Immature natural killer cell (primary cell): ENCODE data around the gene HSF4. TPM values are rescaled to one million over a fixed set of nuclear protein-coding genes. Genes with fewer than 3 reads are reported as not detected.
A peak's percentile ranks its signal among the peaks of the same experiment; 100 is the strongest.

Experiments used
- DNase-seq, 3 donors: peaks; one replicate each; pipeline ENCODE4 v3.0.0; 2022; ENCODE audit warnings: mixed read lengths in 1 of 3
- H3K27ac Mint-ChIP-seq, 6 donors: one replicate each; pipeline ENCODE4 v1.8.0; 2020; ENCODE audit warnings: mixed read lengths in 6 of 6, mild to moderate bottlenecking in 5 of 6, inconsistent platforms in 4 of 6, moderate library complexity in 3 of 6
- H3K27me3 Mint-ChIP-seq, 3 donors: one replicate each; pipeline ENCODE4 v1.8.0; 2020 to 2021; ENCODE audit warnings: low read depth in 3 of 3, mild to moderate bottlenecking in 3 of 3, mixed read lengths in 3 of 3, moderate library complexity in 3 of 3, inconsistent platforms in 1 of 3
- H3K36me3 Mint-ChIP-seq, 3 donors: one replicate each; pipeline ENCODE4 v1.8.0; 2020; ENCODE audit warnings: mixed read lengths in 3 of 3, inconsistent platforms in 2 of 3, mild to moderate bottlenecking in 2 of 3
- H3K4me1 Mint-ChIP-seq, 2 donors: one replicate each; pipeline ENCODE4 v1.8.0; 2020; ENCODE audit warnings: inconsistent platforms in 2 of 2, mild to moderate bottlenecking in 2 of 2, mixed read lengths in 2 of 2, moderate library complexity in 1 of 2
- H3K4me3 Mint-ChIP-seq, 5 donors: one replicate each; pipeline ENCODE4 v1.8.0; 2020; ENCODE audit warnings: mild to moderate bottlenecking in 5 of 5, mixed read lengths in 5 of 5, inconsistent platforms in 3 of 5, moderate library complexity in 3 of 5
- H3K9me3 Mint-ChIP-seq, 6 donors: one replicate each; pipeline ENCODE4 v1.8.0; 2020; ENCODE audit warnings: mild to moderate bottlenecking in 6 of 6, mixed read lengths in 6 of 6, inconsistent platforms in 4 of 6, moderate library complexity in 3 of 6
- polyA plus RNA-seq, 3 donors: library from polyadenylated mRNA; unstranded; fragments of 300-500 nt; fragmentation: Illumina TruSeq; gene quantifications; one replicate each; pipeline ENCODE4 v1.2.3, GENCODE V29; 2021

Gene HSF4
- polyA plus RNA-seq, 3 donors from 2014 or later = not detected

DNA sequence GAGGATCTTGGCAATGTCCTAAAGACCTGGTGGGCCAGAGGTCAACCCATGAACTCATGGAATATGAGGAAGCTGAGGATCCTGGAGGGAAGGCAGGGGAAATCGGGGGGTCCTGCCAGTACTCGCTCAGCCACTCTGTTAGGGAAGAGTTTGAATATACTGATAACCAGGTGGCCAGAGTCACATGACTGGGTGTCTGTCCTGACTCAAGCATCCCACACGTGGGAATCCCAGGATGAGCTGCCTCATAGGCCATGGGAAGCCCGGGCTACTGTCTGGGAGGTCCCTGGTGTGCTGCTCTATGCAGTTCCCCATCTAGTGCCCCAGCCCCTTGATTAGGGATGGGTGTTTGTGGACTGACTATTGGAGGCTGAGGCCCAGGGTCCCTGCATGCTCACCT is 23.8 kb downstream of the HSF4 start:
- no peak for DNase-seq
- H3K36me3 Mint-ChIP-seq = no peaks in the 10 kb centered on the region
- H3K27me3 Mint-ChIP-seq = peaks cover 7 to 8% (median 7%) of the 10 kb centered on the region in 3 donors
- H3K9me3 Mint-ChIP-seq = no peaks in the 10 kb centered on the region
- no peak overlapping the region for H3K27ac Mint-ChIP-seq
- H3K4me3 Mint-ChIP-seq = no peak overlapping the region
- H3K4me1 Mint-ChIP-seq = peaks cover 27 to 31% of the 10 kb centered on the region in 2 donors

GRCh38 chr16:67188798-67189197 is 24.3 kb downstream of the HSF4 start:
- no peak for DNase-seq
- no peak overlapping the region for H3K4me3 Mint-ChIP-seq
- peaks cover 7 to 10% (median 7%) of the 10 kb centered on the region in 3 donors for H3K27me3 Mint-ChIP-seq
- no peaks in the 10 kb centered on the region for H3K36me3 Mint-ChIP-seq
- H3K9me3 Mint-ChIP-seq = no peaks in the 10 kb centered on the region
- no peak overlapping the region for H3K27ac Mint-ChIP-seq
- H3K4me1 Mint-ChIP-seq = peaks cover 32 to 36% of the 10 kb centered on the region in 2 donors

- Mint-ChIP-seq H3K27ac (no peak within 1 kb of the TSS), H3K4me1 (peaks cover 39% of the 10 kb centered on the region in 2 donors), H3K27me3 (peaks cover 7 to 10% (median 7%) of the 10 kb centered on the region in 3 donors), H3K4me3 (peak within 1 kb of the TSS in 2 of 5 donors; percentile 88 to 91), H3K36me3 (no peaks in the 10 kb centered on the region), H3K9me3 (no peaks in the 10 kb centered on the region)
- no peak for DNase-seq
Measured at GRCh38 chr16:67190041-67190440, 25.5 kb downstream of the HSF4 start, which contains the start of gene EXOC3L1. TSS of gene EXOC3L1 (minus strand) at chr16:67190136. CDS start at chr16:67189676, 460 bp downstream.

GRCh38 chr16:67190448-67191399 is 26.2 kb downstream of the HSF4 start:
- Mint-ChIP-seq H3K27me3 (peaks cover 2 to 9% (median 5%) of the 10 kb centered on the region in 3 donors), H3K27ac (no peak overlapping the region), H3K4me3 (peak overlapping the region in 3 of 5 donors; percentile 88 to 91 (median 88))

DNA sequence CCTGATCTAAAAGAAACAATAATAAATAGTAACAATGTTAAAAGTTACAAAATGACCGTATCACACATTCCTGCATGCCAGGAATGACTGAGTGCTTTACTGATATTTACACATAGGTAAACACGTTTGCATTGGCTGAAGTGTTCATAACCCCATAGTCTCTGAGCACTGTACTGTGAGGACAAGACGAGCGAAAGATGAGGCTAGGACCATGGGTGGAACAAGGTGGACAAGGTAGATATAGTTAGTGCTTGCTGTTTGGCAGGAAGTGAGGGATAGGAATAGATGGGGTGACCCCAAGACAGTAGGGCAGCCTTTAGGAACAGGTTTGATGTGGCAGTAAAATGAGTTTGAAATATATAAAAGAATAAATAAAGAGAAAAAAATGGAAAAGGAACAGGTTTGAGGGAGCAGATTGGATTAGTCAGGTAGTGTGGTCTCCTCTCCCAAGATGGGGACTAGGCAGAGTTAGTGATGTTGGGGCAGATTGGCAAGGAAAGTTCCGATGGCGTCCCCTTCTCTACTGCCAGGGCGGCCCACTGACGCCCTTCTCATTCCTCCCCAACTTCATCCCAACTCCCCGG is 27.0 kb downstream of the HSF4 start:
- Mint-ChIP-seq H3K27me3 (peaks cover 1 to 9% (median 5%) of the 10 kb centered on the region in 3 donors), H3K36me3 (peaks cover 6 to 11% (median 6%) of the 10 kb centered on the region in 3 donors), H3K27ac (peak overlapping the region; percentile 57 to 93 (median 87)), H3K4me3 (peak overlapping the region; percentile 88 to 92 (median 88)), H3K9me3 (no peaks in the 10 kb centered on the region), H3K4me1 (peaks cover 35 to 41% of the 10 kb centered on the region in 2 donors)
- DNase-seq = no peak

More at GRCh38 chr16:67190448-67191399, 26.2 kb downstream of the HSF4 start:
- DNase-seq = no peak
- Mint-ChIP-seq H3K9me3 (no peaks in the 10 kb centered on the region), H3K36me3 (peaks cover 0 to 3% (median 0%) of the 10 kb centered on the region in 3 donors), H3K4me1 (peaks cover 32 to 35% of the 10 kb centered on the region in 2 donors)

DNA sequence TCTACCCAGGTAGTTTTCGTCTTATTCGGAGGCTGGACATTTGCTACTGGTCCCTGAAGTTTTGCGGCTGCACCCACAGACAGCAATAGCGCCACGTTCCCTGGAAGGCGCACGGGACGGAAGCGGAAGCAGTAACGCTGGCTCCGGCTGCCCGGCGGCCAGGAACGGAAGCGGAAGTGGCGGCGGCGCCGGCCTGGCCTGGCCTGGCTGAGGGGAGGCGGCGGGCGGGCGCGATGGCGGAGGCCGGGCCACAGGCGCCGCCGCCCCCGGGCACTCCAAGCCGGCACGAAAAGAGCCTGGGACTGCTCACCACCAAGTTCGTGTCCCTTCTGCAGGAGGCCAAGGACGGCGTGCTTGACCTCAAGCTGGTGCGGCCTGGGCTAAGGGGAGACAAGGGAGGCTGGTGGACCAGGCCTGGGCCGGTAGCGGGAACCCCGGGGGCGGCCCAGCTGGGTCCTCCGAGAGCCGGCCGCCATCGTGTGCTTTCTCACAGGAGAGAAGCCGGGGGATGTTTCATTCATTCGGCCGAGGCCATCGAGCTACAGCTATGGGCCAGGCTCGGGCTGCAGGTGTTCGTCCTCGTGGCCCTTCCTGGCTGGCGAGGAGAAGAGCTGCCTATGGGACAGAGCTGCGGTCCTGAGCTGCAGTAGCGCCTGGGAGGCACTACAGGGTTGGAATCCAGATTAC is 27.6 kb downstream of the HSF4 start, which contains the start of gene E2F4:
Gene E2F4, plus strand, starts transcription at position 161 of the 687 bp plus-strand sequence. Its CDS starts 73 bp downstream, at position 234.
- Mint-ChIP-seq H3K27me3 (peaks cover 1 to 9% (median 5%) of the 10 kb centered on the region in 3 donors), H3K27ac (peak within 1 kb of the TSS; percentile 75 to 93 (median 87)), H3K36me3 (peaks cover 11 to 16% (median 11%) of the 10 kb centered on the region in 3 donors), H3K4me1 (peaks cover 39 to 46% of the 10 kb centered on the region in 2 donors), H3K9me3 (no peaks in the 10 kb centered on the region), H3K4me3 (peak within 1 kb of the TSS; percentile 88 to 92 (median 88))
- peak; percentile 87 to 89 (median 88) for DNase-seq

GRCh38 chr16:67192781-67193361 is 28.3 kb downstream of the HSF4 start:
- Mint-ChIP-seq H3K27ac (peak overlapping the region; percentile 75 to 88 (median 84)), H3K4me3 (peak overlapping the region; percentile 88 to 92 (median 88)), H3K4me1 (peaks cover 39 to 46% of the 10 kb centered on the region in 2 donors), H3K9me3 (no peaks in the 10 kb centered on the region), H3K36me3 (peaks cover 11 to 20% (median 11%) of the 10 kb centered on the region in 3 donors), H3K27me3 (peaks cover 1 to 7% (median 5%) of the 10 kb centered on the region in 3 donors)
- no peak for DNase-seq

- Mint-ChIP-seq H3K9me3 (no peaks in the 10 kb centered on the region), H3K36me3 (peaks cover 11 to 20% (median 11%) of the 10 kb centered on the region in 3 donors), H3K27me3 (peaks cover 3 to 7% (median 5%) of the 10 kb centered on the region in 3 donors), H3K27ac (peak overlapping the region; percentile 62 to 88 (median 77)), H3K4me3 (peak overlapping the region; percentile 88 to 92 (median 88)), H3K4me1 (peaks cover 39 to 46% of the 10 kb centered on the region in 2 donors)
- no peak for DNase-seq
Measured at GRCh38 chr16:67193536-67193935, 29.0 kb downstream of the HSF4 start.

GRCh38 chr16:67194260-67194659 is 29.7 kb downstream of the HSF4 start:
- Mint-ChIP-seq H3K36me3 (peaks cover 11 to 20% (median 11%) of the 10 kb centered on the region in 3 donors), H3K4me3 (peak overlapping the region; percentile 88 to 92 (median 88)), H3K4me1 (peaks cover 39 to 46% of the 10 kb centered on the region in 2 donors), H3K27ac (peak overlapping the region in 3 of 6 donors; percentile 62 to 83 (median 77)), H3K27me3 (peaks cover 3 to 7% (median 5%) of the 10 kb centered on the region in 3 donors), H3K9me3 (no peaks in the 10 kb centered on the region)
- no peak for DNase-seq

DNA sequence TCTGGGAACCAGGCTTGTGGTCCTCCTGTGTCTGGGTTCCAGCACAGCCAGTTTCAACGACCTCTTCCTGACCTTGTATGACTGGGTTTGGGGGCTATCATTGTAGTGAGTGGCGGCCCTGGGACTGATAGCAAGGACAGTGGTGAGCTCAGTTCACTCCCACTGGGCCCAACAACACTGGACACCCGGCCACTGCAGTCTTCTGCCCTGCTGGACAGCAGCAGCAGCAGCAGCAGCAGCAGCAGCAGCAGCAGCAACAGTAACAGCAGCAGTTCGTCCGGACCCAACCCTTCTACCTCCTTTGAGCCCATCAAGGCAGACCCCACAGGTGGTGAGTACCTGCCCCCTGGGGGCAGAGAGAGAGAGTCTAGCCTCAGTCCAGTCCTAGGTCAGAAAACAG is 31.1 kb downstream of the HSF4 start:
- H3K4me1 Mint-ChIP-seq = peaks cover 39 to 46% of the 10 kb centered on the region in 2 donors
- H3K27me3 Mint-ChIP-seq = peaks cover 3 to 5% (median 4%) of the 10 kb centered on the region in 3 donors
- DNase-seq = no peak
- H3K9me3 Mint-ChIP-seq = no peaks in the 10 kb centered on the region
- H3K27ac Mint-ChIP-seq = peak overlapping the region in 2 of 6 donors; percentile 32 to 66
- peaks cover 11 to 20% (median 11%) of the 10 kb centered on the region in 3 donors for H3K36me3 Mint-ChIP-seq
- no peak overlapping the region for H3K4me3 Mint-ChIP-seq

DNA sequence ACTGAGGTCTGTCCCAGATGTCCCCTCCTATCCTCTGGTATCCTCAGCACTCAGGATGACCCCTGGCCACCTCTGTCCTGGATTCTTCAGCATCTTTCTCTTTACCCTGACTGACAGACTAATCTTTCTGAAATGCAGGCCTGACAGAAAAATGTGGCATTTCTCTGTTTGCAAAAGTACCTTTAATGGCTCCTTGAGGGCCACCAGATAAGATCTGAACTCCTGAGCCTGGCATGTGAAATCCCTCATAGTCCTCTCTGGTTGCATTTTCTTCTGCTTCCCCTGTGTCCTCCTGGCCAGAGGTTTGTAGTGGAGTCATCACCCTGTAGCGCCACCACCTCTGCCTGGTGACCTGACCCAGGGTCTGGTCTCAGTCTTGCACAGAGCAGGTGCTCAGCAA is 32.3 kb downstream of the HSF4 start:
- Mint-ChIP-seq H3K27ac (peak overlapping the region in 3 of 6 donors; percentile 54 to 55 (median 54)), H3K4me1 (peaks cover 32 to 38% of the 10 kb centered on the region in 2 donors), H3K36me3 (peaks cover 11 to 20% (median 11%) of the 10 kb centered on the region in 3 donors), H3K27me3 (peaks cover under 1 to 5% (median 4%) of the 10 kb centered on the region in 3 donors), H3K4me3 (no peak overlapping the region), H3K9me3 (no peaks in the 10 kb centered on the region)
- no peak for DNase-seq

DNA sequence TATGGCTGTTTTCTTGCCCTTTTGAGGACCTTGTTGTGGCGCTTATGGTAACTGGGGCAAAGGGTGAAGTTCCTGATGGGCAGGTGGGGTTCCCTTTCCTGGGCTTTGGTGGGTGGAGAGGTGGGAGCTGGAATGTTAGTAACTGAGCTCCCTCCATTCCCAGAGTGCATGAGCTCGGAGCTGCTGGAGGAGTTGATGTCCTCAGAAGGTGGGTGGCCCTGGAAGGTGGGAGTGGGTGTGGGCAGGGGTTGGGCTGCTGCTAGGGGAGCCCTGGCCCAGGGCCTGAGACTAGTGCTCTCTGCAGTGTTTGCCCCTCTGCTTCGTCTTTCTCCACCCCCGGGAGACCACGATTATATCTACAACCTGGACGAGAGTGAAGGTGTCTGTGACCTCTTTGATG is 33.2 kb downstream of the HSF4 start:
- no peaks in the 10 kb centered on the region for H3K9me3 Mint-ChIP-seq
- H3K4me1 Mint-ChIP-seq = peaks cover 28 to 31% of the 10 kb centered on the region in 2 donors
- peaks cover 0 to 4% (median 3%) of the 10 kb centered on the region in 3 donors for H3K27me3 Mint-ChIP-seq
- H3K36me3 Mint-ChIP-seq = peaks cover 11 to 20% (median 11%) of the 10 kb centered on the region in 3 donors
- no peak for DNase-seq
- H3K27ac Mint-ChIP-seq = no peak overlapping the region
- no peak overlapping the region for H3K4me3 Mint-ChIP-seq
